GM12878 (cell line): ENCODE measurements around the gene USH2A. TPM values are rescaled to one million over a fixed set of nuclear protein-coding genes. Genes with fewer than 3 reads are reported as not detected.
A peak's percentile ranks its signal among the peaks of the same experiment; 100 is the strongest.

Experiments used
- ATAC-seq: fragments of 200-7000 bp; cut with Tn5 transposase; 3 replicates; pipeline ENCODE4 v1.9.1; 2020; ENCODE audit warnings: mild to moderate bottlenecking, moderate library complexity
- BruUV-seq: library from RNA; stranded (reverse); fragments of 400-500 nt; replicated peaks from 2 replicates; lab custom pipeline; 2021; lab: Mats Ljungman, UMichigan
- CTCF ChIA-PET: fragments of 300-600 bp; sonication (Branson Sonifier 250); formaldehyde crosslinking; extraction: SDS; loops from one replicate; lab custom pipeline; 2021; ENCODE audit warnings: inconsistent platforms; lab: Yijun Ruan, JAX
- POLR2A ChIA-PET: fragments of 350-600 bp; formaldehyde crosslinking; extraction: SDS; loops from one replicate; lab custom pipeline; 2021; ENCODE audit warnings: inconsistent platforms; lab: Charles Lee
- RAD21 ChIA-PET: fragments of 300-600 bp; sonication (Branson Sonifier 250); formaldehyde crosslinking; loops from one replicate; lab custom pipeline; 2023; ENCODE audit warnings: antibody characterized with exemption; ENCODE audit not compliant: unreplicated experiment; lab: Charles Lee
- SMC1A ChIA-PET: fragments of 300-600 bp; sonication (Branson Sonifier 250); formaldehyde crosslinking; loops from one replicate; lab custom pipeline; 2023; ENCODE audit not compliant: unreplicated experiment, uncharacterized antibody; lab: Charles Lee
- DNase-seq: peaks from one replicate; pipeline ENCODE4 v3.0.0-alpha.2; 2011; ENCODE audit warnings: low read depth, low spot score
- FAIRE-seq: peaks from 3 replicates; lab custom pipeline; 2011; peaks lifted over from hg19 to GRCh38; lab: Jason Lieb, UNC
- H2AFZ ChIP-seq: 2 replicates; pipeline ENCODE4 v1.6.0; 2011; ENCODE audit warnings: low read depth, low read length, control low read depth; ENCODE audit not compliant: control insufficient read depth
- H3K27ac ChIP-seq: 2 replicates; pipeline ENCODE4 v1.5.1; 2011; ENCODE audit warnings: control low read depth; ENCODE audit not compliant: control insufficient read depth, insufficient read depth
- H3K27me3 ChIP-seq, 2 experiments: replicated peaks in 1 of 2; 2 replicates each; pipeline versions ENCODE4 v1.6.0 to v1.6.1; 2011; ENCODE audit warnings: low read length in 1 of 2; ENCODE audit not compliant: control insufficient read depth in 2 of 2, insufficient read depth in 2 of 2
- H3K36me3 ChIP-seq, 2 experiments: 2 replicates each; pipeline ENCODE4 v1.5.1; 2011; ENCODE audit warnings: low read length in 1 of 2; ENCODE audit not compliant: control insufficient read depth in 2 of 2, insufficient read depth in 2 of 2
- H3K4me1 ChIP-seq: 2 replicates; pipeline ENCODE4 v1.6.1; 2011; ENCODE audit warnings: mild to moderate bottlenecking, low read length, moderate library complexity, mixed read lengths; ENCODE audit not compliant: control insufficient read depth, insufficient read depth
- H3K4me2 ChIP-seq: 2 replicates; pipeline ENCODE4 v1.6.0; 2011; ENCODE audit warnings: control low read depth; ENCODE audit not compliant: control insufficient read depth, insufficient read depth
- H3K4me3 ChIP-seq: fragments of 200-600 bp; sonication (generic); 2 replicates; pipeline ENCODE4 v1.5.1; 2016
- H3K79me2 ChIP-seq: 2 replicates; pipeline ENCODE4 v1.6.0; 2011; ENCODE audit warnings: low read length; ENCODE audit not compliant: control insufficient read depth, insufficient read depth
- H3K9ac ChIP-seq: 2 replicates; pipeline ENCODE4 v1.8.0; 2011; ENCODE audit warnings: low read length, control low read depth, mixed read lengths; ENCODE audit not compliant: control insufficient read depth, insufficient read depth
- H3K9me3 ChIP-seq: replicated peaks from 3 replicates; pipeline ENCODE4 v1.5.1; 2011; ENCODE audit warnings: mild to moderate bottlenecking, low read length; ENCODE audit not compliant: control insufficient read depth, insufficient read depth
- H4K20me1 ChIP-seq: 2 replicates; pipeline ENCODE4 v1.6.0; 2011; ENCODE audit not compliant: control insufficient read depth, insufficient read depth
- CHD1 ChIP-seq: IDR thresholded peaks from 2 replicates; pipeline ENCODE4 v1.6.1; 2012; ENCODE audit warnings: low read depth, low read length, improper control_type of control experiment
- CTCF ChIP-seq, 3 experiments: IDR thresholded peaks in 2 of 3; conservative IDR thresholded peaks in 1 of 3; 2 replicates each; pipeline ENCODE4 v1.5.1; 2011; ENCODE audit warnings: low read depth in 3 of 3, low read length in 3 of 3, mild to moderate bottlenecking in 3 of 3, control low read depth in 2 of 3, moderate library complexity in 2 of 3, inconsistent platforms in 1 of 3, mixed read lengths in 1 of 3; ENCODE audit not compliant: control insufficient read depth in 2 of 3, insufficient read depth in 1 of 3; ENCODE audit errors: extremely low read depth in 1 of 3
- HSF1 ChIP-seq: fragments of 150-350 bp; IDR thresholded peaks from 2 replicates; pipeline ENCODE4 v1.6.1; 2014; ENCODE audit warnings: mild to moderate bottlenecking, low read depth, low read length
- JUNB ChIP-seq: IDR thresholded peaks from 2 replicates; pipeline ENCODE4 v1.6.1; 2016; ENCODE audit warnings: antibody characterized with exemption, mild to moderate bottlenecking
- PAX8 ChIP-seq: fragments of 450-650 bp; IDR thresholded peaks from 2 replicates; pipeline ENCODE4 v1.6.1; 2017; ENCODE audit warnings: mild to moderate bottlenecking, moderate library complexity
- POU2F2 ChIP-seq: IDR thresholded peaks from 3 replicates; pipeline ENCODE4 v1.6.1; 2011; ENCODE audit warnings: low read depth, mild to moderate bottlenecking, low read length, borderline replicate concordance
- RAD21 ChIP-seq: IDR thresholded peaks from 2 replicates; pipeline ENCODE4 v1.6.1; 2011; ENCODE audit warnings: mild to moderate bottlenecking, low read depth, low read length, moderate library complexity; ENCODE audit not compliant: insufficient read depth
- WGBS: methylation state at CpG from one replicate; pipeline ENCODE4 v1.1.6; 2016; ENCODE audit warnings: low lambda C conversion rate; ENCODE audit not compliant: insufficient replicate concordance, insufficient coverage; ENCODE audit errors: missing lambda C conversion rate; 5-methylcytosine and 5-hydroxymethylcytosine counted together
- in situ Hi-C: fragments of 300-500 bp; cut with MboI; formaldehyde crosslinking; loops from 9 replicates; pipeline ENCODE4 v1.14.3; 2018; ENCODE audit warnings: mixed read lengths
- intact Hi-C: fragments of 100-400 bp; cut with micrococcal nuclease; formaldehyde crosslinking; loops from one replicate; pipeline ENCODE4 v1.14.2; 2022; ENCODE audit not compliant: unreplicated experiment
- polyA plus RNA-seq, 11 experiments: library from polyadenylated mRNA; depleted of rRNA in 4 of 11; unstranded in 6 of 11; stranded (reverse) in 5 of 11; fragments of >200 nt; fragmentation: Nextera tagmentation in 4 of 11; fragmentation: Illumina TruSeq in 1 of 11; extraction: Ambion mirVana in 4 of 11; extraction: Trizol in 1 of 11; gene quantifications; 1 replicate in 1 of 11; 2 replicates in 10 of 11; pipeline versions ENCODE4 v1.2.1 to v1.2.3, GENCODE V29; 2011 to 2016; ENCODE audit warnings: inconsistent platforms in 2 of 11, missing spikeins in 2 of 11, low read depth in 1 of 11
- total RNA-seq, 4 experiments: library from RNA; depleted of rRNA in 3 of 4; stranded (reverse); fragments of >200 nt in 3 of 4; fragmentation: Illumina TruSeq in 1 of 4; extraction: Trizol in 1 of 4; gene quantifications; 2 replicates each; pipeline versions ENCODE4 v1.2.1 to v1.2.3, GENCODE V29; 2013 to 2021

USH2A gene
- total and polyA plus RNA-seq, 10 of the 15 experiments (the other 5 are each of a cell fraction or from before 2014, with no cell fraction given) = under 0.01 to 0.20 (median 0.01) TPM; not detected in 2

DNA sequence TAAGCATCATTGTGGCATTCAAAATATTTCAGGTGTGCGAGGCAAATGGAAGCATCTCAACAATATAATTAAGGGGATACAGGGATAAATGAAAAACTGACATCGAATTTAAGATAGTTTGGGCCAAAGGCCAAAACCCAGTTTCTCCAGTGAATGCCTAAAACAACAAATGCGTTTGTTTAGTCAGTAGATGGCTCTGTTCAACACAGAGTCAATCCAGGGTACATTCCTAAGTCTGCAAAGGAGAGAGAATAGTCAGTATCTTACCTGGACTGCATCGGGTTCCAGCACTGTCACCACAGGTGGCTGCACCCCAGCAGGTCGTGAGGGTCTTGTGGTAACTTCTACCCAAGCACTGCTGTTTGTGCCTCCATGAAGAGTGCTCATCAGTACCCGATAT lies 535.1 kb downstream of the USH2A start:
- no TSS peak for BruUV-seq
- H3K9me3 ChIP-seq = no peaks in the 10 kb centered on the region
- no peaks in the 10 kb centered on the region for H3K36me3 ChIP-seq
- no peak overlapping the region for H3K4me2 ChIP-seq
- H3K4me1 ChIP-seq = no peaks in the 10 kb centered on the region; the same call in 1 of the 2 replicates
- TF ChIP-seq POU2F2 (no peak), JUNB (no peak), HSF1 (no peak), PAX8 (no peak), CHD1 (no peak), CTCF (IDR thresholded peaks at IDR 0.05 in 2 of 3, conservative IDR thresholded peaks at IDR 0.05 in 1 of 3; ENCODE audit: control insufficient read depth in 2 of 3, extremely low read depth in 1 of 3, insufficient read depth in 1 of 3, low read depth in 3 of 3, low read length in 3 of 3) (peak in 2 of 3 experiments; percentile 5 to 45; a peak in 2 of 6 replicates), RAD21 (peak; percentile 50)
- intact Hi-C loops = no loop called here
- ChIA-PET SMC1A (interaction anchor here (1.2 kb wide), 2 partner anchors 10 to 14 kb away, joined by 5 to 13 read pairs; no protein-coding TSS in a partner anchor), CTCF (interaction anchor here (1.0 to 3.1 kb wide), 3 partner anchors 206 to 333 kb away, joined by 4 to 15 read pairs (median 5); no protein-coding TSS in a partner anchor), POLR2A (no interaction called here), RAD21 (interaction anchor here (1.0 kb wide), 1 partner anchor 333 kb away, joined by 3 read pairs; no protein-coding TSS in a partner anchor)
- ATAC-seq (0 out of 3 replicates have a peak, but pooled peaks have one; percentile 25), FAIRE-seq (no peak), DNase-seq (no peak)
- no peaks in the 10 kb centered on the region for H3K27me3 ChIP-seq
- no peak overlapping the region for H3K4me3 ChIP-seq
- H3K79me2 ChIP-seq = no peaks in the 10 kb centered on the region
- 14% methylated on average over 6 of the region's 6 CpGs for WGBS
- H2AFZ ChIP-seq = no peak overlapping the region
- H3K9ac ChIP-seq = no peak overlapping the region
- no peak overlapping the region for H3K27ac ChIP-seq
- in situ Hi-C loops = no loop called here
- H4K20me1 ChIP-seq = no peaks in the 10 kb centered on the region
